Activated CD4-positive, CD25-positive, alpha-beta regulatory T cell treated with anti-CD3 and anti-CD28 coated beads, Interleukin-2, amount 50 U/mL, for 16 hours (primary cell): ENCODE data around the gene ANKRD49.
"Not testable (repeated sequence)": the region's sequence is repeated elsewhere in the genome, so short reads cannot be mapped to it uniquely, and the experiment has no call there.

ENCODE experiments used
- DNase-seq: peaks from one replicate; pipeline ENCODE4 v3.0.0-alpha.2; 2020; ENCODE audit warnings: low read depth, low spot score

Gene ANKRD49

DNA sequence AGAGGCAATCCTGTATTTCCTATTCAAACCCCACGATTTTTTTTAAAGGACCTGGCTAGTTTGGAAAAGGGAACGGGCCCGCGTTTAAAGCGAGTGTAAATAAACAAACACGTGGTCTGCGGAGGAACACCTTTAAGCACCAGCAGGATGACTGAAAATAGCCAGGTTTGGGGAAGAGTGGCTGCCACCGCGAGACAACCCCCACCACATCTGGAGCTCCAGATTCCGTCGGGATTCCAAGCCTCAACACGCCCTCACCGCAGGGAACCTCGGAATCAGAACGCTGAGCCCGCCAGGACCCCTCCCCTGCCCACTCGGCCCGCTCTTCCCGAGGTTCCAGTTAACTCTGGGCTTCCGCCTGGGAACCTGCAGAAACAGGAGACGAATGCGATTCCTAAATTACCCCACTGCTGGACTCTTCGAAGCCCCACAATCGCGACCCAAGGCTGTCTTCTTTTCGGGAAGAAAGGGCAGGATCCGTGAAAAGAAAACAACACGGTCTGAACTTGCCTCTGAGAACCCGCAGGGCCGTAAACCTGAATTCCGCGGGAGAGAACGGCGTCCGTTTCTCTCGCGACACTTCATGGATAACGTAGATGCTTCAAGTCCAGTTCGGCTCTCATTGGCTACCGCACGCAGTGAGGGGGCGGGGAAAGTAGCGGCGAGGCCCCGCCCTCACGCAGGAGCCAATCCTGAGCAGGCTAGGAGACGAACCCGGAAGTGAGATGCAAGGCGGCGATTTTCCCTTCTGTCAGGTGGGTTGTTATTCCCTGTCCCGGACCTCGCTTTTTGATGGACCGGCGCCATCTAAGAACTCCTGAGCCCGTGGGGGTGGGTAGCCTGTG, at the start of gene ANKRD49, which contains the start of gene MRE11:
ANKRD49 (plus strand) TSS at position 704 of the 845 bp plus-strand sequence. CDS start 2,710 bp downstream, outside the sequence.
MRE11 (minus strand) TSS at position 564 of the 845 bp plus-strand sequence. CDS start 1,043 bp downstream, outside the sequence.
- peak; percentile 96 for DNase-seq

DNA sequence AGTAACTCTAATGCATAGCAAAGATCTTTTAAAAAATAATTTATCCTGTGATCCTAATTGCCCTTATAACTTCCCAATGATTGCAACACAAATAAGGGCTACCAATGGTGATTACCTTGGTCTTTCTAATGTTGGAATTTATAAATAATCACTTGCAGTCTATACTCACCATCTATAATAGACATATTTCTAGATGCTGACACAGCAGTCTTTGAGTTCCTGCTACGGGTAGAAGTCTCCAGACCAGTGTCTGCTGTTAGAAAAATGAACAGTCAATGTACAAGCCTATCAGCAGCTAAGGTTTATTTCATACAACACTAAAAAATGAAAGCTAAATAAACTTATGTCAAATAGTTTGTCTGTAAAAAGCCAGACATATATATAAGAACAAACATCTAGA, 48.1 kb upstream of the ANKRD49 start:
- DNase-seq = no peak

DNA sequence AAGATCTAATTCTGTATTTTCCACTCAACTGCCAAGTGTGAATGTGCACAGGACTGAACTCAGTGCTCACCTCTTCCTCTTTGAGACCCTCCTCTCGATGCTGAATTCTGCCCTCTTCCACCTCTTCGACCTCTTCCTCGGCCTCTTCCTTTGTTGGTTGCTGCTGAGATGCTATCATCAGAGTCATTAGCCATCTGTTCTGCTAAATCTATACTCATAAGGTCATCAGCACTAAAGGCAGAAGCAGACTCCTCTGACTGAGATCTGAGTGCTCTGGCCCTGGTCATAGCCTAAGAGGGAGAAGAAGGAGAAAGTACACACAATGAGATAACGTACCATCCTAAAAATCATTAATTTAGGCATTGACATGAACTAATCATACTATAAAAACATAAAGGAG, 46.6 kb upstream of the ANKRD49 start:
- DNase-seq = no peak

- DNase-seq = no peak
Measured at GRCh38 chr11:94449029-94449428, 44.8 kb upstream of the ANKRD49 start.

- DNase-seq = no peak
Measured at GRCh38 chr11:94449437-94449836, 44.3 kb upstream of the ANKRD49 start.

DNA sequence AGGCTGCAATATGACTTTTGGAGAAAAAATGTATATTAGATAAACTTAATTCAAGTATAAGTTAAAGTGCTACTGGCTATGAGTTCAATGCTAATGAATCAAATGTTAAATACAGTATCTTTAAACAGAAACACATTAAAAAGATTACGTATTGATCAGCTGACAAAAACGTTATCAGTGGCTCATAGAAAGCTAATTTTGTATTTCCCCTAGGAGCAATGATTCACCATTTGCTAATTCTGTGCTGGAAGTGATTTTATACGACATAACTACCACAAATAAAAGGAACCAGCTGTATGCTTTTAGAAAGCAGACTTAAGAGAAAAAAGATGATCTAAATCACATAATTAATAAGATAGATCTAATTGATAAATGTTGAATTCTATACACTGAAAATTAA, 43.7 kb upstream of the ANKRD49 start:
- no peak for DNase-seq

DNA sequence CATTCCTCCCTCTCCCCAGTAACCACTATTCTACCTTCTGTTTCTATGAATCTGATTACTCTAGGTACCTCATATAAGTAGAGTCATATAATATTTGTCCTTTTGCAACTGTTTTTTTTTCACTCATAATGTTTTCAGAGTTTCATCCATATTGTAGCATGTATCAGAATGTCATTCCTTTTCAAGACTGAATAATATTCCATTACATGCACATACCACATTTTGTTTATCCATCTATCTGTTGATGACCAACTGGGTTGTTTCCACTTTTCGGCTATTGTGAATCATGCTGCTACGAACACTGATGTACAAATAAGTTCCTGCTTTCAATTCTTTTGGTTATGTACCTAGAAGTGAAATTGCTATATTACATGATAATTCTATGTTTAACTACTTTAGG, 40.8 kb upstream of the ANKRD49 start:
- DNase-seq = no peak

GRCh38 chr11:94454301-94454700, 39.5 kb upstream of the ANKRD49 start:
- DNase-seq = no peak

GRCh38 chr11:94455861-94456260, 37.9 kb upstream of the ANKRD49 start:
- DNase-seq = no peak

DNA sequence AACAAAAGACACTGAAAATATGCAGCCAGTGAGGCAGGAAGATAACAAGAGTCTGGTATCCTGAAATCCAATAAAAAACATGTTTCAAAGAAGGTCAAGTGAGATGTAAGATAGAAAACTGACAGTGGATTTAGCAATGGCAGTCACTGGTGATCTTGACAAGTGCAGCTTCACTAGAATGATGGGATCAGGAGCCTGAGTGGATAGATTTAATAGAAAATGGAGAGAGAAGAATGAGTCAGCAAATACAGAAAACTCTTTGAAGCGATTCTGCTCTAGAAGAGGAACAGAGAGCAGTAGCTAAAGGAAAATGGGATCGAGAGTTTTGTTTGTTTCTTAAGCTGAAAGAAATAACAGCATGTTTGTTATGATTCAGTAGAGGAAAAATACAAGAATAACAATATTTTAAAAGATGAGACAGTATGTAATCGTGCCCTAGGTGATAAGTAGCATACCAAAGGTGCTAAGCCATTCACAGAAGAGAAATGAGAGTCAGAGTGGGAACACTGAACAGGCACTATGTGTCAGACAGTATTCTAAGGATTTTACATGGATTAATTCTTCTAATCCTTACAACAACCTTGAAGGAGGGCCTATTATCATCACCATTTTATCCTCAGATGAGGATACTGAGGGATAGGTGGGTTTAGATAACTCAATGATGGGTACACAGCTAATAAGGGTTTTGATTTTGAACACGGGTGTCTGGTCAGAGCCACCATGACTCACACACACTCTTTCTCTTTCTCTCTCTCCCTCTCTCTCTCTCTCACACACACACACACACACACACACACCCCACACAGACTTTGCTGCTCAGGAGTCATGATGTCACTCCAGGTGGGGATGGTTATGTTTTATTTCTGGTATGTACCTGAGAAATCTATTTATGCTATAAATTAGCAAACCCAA, 36.4 kb upstream of the ANKRD49 start:
- DNase-seq = no peak

DNA sequence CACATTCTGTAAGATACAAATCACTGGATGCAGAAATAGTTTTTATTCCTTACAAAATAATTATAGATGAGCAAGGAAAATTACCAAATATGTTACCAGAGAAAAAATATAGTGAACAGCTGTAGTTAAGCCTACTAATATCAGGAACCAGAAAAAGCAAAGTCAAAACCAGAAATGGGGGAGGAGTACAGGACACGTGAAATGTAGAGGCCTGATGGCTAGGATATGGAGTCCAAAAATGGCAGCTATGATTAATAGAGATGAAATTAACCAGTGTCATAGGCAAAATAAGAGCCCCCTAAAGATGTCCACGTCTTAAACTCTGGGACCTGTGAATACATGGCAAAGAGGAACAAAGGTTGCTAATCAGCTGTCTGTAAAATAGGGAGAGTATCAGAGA, 34.2 kb upstream of the ANKRD49 start:
- no peak for DNase-seq

DNA sequence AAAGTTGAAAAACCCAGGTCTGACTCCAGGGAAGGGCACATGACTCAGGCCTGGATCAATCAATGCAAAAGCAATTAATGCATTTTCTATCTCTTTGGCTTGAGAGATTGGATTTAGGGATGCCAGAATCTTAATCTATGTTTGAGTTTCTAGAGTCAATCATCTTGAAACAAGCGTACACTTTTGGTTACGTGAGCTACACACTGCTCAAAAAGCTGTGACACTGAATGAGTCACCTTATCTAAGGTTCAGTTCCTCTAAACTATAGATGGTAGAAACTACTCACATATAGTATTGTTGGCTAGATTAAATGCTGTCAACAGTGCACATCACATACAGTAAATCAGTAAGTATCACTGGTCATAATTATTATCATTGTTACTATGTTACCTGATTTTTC, 24.4 kb upstream of the ANKRD49 start:
- DNase-seq = no peak

GRCh38 chr11:94472916-94473799, 20.6 kb upstream of the ANKRD49 start:
- no peak for DNase-seq

- DNase-seq = no peak
Measured at GRCh38 chr11:94477624-94478023, 16.2 kb upstream of the ANKRD49 start.

- DNase-seq = no peak
Measured at GRCh38 chr11:94481342-94481741, 12.4 kb upstream of the ANKRD49 start.

- DNase-seq = no peak
Measured at GRCh38 chr11:94486068-94486467, 7.7 kb upstream of the ANKRD49 start.

GRCh38 chr11:94494126-94494680, 419 bp downstream of the ANKRD49 start:
- no peak for DNase-seq

- DNase-seq = no peak
Measured at GRCh38 chr11:94500181-94500580, 6.4 kb downstream of the ANKRD49 start.

DNA sequence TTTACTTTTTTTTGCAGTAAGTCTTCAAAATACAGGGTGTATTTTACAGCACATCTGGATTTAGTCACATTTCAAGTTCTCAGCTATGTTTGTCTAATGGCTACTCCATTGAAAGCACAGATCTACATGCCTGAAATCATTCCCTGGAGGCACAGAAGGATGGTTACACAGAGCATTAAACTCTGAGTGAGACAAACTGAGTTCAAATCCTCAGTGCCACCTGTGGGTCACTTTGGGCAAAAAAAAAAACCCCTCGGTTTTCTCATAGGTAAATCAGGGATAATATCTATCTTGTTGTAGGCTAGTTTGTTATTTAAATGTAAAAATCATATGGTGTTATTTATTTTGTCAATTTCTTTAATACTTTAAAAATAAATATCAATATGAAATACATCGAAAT, 7.7 kb downstream of the ANKRD49 start:
- DNase-seq = no peak

GRCh38 chr11:94504689-94505293, 11.0 kb downstream of the ANKRD49 start:
- DNase-seq = no peak

- DNase-seq = not testable (repeated sequence)
Measured at GRCh38 chr11:94506513-94506912, 12.7 kb downstream of the ANKRD49 start.
